SKM-1 (cell line): ENCODE measurements around the gene USP10.

Source experiments
- DNase-seq: peaks from one replicate; lab custom pipeline; 2025; ENCODE audit not compliant: unreplicated experiment; lab: John Stamatoyannopoulos, UW

USP10 gene

DNA sequence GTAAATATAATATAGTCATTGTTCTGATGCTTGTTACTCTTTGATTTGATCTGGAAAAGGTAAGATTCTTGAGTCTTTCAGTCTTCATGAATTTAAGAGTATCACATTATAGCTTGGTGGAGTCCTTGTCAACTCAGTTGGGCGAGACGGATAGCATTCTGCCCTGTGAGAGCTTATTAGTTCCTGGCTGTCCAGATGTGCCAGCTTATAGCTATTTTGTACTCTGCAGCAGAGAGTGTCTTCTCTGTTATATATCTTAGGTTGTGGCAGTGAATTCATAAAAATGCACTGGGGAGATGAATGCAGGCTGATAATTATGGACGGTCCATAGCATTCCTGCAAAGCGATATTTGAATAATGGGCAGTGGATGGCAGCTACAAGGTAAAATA is 69.0 kb downstream of the USP10 start:
- no peak for DNase-seq

DNA sequence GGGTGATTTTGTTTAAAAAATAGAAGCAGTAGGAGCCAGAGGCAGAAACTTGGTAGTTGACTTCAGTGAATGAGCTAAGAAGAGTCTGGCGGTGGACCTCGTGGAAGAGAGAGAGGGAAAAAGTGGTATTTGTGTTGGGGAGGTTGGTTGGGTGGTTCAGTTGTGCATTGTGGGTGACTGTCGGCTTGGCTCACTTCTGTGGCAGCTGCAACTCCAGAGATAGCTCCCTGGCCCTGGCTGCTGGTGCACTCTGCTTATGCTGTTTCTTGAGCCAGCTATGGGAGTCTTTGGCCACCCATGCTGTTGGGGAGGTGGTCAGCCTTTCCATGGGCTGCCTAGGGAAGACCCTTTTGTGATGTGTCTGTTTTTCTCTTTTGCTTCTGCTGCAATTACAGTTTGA is 69.6 kb downstream of the USP10 start:
- no peak for DNase-seq

DNA sequence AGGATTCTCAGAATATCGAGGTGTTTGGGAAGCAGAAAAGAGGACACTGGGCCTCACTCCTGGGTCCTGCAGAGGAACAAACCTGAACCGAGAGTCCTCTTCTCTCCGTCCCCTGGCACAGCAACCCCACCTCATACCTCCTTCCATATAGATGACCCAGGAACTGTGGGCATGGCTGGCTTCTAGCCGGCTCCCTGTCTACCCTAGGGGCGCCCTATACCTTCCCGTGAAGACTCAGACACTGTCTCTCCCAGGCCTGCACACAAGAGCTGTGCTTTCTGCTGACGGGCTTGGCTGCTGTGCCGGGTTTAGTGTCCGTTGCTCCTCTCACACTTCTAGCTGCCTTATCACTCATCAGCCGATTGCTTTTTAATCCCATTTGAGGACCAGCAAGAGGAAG is 73.5 kb downstream of the USP10 start:
- no peak for DNase-seq

GRCh38 chr16:84774810-84775209 is 75.0 kb downstream of the USP10 start:
- DNase-seq = peak; percentile 12

DNA sequence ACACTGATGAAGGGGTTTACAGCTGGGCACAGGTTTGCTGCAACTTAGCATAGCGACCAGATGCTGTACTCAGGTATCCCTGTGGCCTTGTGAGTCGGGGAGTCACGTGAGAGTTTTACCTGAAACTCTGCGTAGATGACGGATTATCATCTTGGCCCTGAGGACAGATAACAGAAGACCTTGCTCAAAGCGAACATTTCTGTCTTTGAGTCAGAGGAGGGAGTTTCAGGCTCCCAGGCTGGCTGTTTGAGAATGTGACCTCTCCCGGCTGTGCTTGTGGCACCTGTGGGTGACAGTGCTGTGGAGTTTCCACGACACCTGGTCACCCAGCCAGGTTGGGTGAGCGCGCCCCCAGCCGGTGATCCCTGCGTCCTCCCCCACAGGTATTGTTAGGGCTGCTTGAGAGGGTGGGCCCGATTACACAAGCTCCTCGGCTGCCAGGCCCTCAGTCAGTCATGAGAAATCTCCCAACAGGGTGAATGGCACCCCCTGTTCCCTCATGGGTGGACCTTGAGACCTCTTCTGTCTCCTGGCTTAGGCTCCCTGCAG is 75.5 kb downstream of the USP10 start:
- no peak for DNase-seq

DNA sequence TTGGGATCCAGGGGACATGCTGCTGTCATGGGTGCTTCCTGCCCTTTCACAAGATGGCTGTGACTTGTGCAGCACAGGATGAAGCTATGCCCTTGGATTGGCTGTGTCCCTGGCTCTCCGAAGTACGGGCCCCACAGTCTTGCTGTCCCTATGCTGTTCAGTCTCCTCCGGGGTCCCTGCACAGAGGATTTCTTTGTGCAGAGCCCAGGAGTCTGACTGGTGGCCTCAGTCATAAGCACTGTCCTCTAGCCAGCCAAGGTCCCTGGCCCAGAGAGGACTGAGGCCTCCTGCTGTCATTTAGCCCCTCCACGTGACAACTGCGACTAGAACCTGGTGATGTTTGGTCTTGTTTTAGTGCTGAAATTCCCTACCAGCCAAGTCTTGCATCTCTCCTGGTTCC is 77.6 kb downstream of the USP10 start:
- DNase-seq = no peak

DNA sequence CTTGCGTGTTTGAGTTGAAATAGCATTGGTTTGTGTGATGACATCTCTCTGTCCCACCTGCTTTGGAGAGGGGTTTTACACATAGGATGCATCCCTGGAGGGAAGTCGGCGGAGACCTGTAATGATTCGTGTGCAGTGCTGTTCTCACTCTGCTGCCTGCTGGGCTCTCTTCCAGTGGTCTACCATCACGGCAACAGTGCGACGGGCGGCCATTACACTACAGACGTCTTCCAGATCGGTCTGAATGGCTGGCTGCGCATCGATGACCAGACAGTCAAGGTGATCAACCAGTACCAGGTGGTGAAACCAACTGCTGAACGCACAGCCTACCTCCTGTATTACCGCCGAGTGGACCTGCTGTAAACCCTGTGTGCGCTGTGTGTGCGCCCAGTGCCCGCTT is 78.9 kb downstream of the USP10 start:
- DNase-seq = no peak

- no peak for DNase-seq
Observed at GRCh38 chr16:84780063-84780462, 80.3 kb downstream of the USP10 start.

GRCh38 chr16:84780544-84781376 is 81.0 kb downstream of the USP10 start:
- no peak for DNase-seq

DNA sequence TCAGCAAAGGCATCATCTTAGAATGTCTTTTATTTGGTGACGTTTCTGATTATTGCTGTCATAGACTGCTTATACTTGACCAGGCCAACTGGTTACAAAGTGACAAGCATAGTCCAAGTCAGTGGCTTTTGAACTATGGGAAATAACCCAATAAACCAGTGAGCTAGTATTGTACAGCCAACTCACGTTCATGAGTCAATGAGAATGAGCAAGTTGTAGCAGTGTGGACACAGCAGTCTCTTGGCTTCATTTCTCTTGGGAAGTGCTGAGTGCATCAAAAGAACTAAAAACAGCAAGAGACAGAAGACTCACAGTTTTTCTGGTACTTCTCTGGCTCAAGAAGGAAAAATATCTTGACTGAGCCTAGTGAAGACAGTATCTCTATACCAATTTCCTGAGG is 83.0 kb downstream of the USP10 start:
- no peak for DNase-seq

- DNase-seq = no peak
Observed at GRCh38 chr16:84785843-84786581, 86.2 kb downstream of the USP10 start.

- no peak for DNase-seq
Observed at GRCh38 chr16:84786605-84787262, 86.9 kb downstream of the USP10 start.

DNA sequence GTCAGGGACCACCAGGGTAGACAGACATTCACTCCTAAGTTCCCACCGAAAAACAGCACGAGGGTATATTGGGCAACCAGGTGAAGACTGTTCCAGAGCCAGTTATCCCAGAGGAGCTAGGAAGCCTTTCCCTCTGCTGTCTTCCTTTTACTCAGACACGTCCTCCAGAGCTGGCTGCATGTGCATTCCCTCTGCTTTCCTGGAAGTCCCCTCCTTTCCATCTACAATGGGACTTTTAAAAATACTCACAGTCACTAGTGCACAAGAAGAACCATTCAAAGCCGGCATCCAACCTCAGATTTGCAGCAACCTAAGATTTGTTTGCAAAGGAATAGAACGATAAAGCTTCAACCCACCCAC is 87.4 kb downstream of the USP10 start:
- no peak for DNase-seq

DNA sequence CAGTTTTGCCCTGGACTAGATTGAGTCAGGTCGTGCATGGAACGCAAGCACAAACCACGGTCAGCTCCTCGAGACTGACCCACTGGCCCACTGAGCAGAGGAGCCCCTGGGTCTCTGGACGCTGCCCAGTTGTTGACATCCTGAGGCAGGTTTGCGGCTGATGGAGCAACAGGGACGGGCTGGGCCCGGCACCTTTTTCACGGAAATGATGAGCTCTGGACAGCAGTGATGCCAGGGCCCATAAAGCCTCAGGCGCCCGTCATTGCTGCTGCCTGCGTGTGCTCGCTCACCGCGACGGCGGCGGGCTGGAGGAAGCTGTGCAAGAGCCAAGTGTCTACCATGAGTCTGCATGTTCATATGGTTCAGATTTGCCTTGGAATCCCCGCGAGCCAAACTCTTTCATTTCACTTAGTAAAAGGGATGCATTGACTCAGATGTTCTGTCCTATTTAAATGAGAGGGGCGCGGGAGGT is 89.2 kb downstream of the USP10 start:
- no peak for DNase-seq

- DNase-seq = no peak
Observed at GRCh38 chr16:84789431-84789830, 89.6 kb downstream of the USP10 start.

GRCh38 chr16:84790301-84790700 is 90.5 kb downstream of the USP10 start:
- DNase-seq = no peak

DNA sequence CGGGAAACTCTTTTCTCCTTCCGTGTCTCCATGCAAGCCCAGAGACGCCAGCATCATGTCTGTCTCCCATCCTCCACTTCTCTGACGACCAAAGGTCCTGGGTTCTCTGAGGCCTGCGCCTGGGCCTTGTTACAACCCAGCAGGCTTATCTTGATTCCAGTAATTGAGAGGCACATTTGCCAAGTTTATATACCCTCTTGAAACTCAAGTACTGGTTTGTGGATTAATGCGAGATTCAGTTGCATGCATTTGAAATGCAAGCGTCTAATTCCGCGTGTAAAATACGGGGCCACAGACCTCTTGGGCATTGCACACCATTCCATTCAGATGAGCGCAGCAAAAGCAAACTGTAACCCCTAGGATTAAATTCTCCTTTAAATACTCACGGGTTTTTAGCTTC is 91.3 kb downstream of the USP10 start:
- DNase-seq = no peak

DNA sequence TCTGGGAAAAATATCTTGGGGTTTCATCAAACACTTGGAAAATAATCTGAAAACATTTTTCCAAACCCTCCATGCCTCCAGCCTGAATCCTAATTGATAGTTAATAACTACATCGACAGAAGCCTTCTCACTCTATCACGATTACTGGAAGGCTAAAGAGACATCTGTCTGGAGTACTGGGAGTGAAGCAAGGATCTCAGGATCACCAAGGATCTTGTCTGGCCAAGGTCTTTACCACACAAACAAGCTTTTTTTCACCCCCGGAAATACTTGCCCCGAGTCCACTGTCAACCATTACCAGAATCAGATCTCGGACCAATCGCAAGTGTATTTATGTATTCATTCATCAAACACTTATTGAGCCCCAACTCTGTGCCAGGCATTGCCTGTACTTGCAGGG is 91.7 kb downstream of the USP10 start:
- DNase-seq = no peak

GRCh38 chr16:84794186-84794585 is 94.4 kb downstream of the USP10 start:
- DNase-seq = no peak

- DNase-seq = no peak
Observed at GRCh38 chr16:84794626-84795025, 94.8 kb downstream of the USP10 start.

DNA sequence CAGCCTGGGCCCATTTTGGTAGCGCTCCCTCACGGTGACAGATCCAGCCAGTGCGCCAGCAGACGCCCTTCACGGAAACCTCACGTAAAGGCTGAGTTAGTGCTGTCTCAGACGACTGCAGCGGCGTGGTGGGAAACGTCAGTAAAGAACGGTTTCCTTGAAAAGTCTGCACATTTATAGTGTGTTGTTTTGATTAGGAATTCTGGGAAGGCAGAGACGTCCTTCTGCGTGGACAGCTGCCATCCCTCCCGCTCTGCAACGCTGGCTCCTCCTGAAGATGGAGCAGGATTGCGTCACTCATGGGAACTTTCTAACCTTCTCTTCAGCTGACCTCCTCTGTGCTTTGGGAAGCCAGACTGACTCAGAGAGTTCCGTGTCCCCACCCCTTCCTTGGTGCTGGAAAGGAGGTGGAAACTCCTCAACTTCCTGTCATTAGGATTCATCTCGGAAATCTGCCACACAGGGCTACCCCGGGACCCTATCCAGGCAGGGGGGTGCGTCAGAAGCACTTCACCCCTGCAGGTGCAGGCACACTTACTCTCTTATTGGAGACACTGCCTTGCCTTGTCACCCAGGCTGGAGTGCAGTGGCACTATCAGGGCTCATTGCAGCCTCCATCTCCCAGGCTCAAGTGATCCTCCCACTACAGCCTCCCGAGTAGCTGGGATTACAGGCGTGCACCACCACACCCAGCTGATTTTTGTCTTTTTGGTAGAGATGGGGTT is 95.7 kb downstream of the USP10 start:
- DNase-seq = no peak
